ENCODE data around the gene WDR90. TPM values are rescaled to one million over a fixed set of nuclear protein-coding genes. Genes with fewer than 3 reads are reported as not detected.

WDR90 gene
- total RNA-seq, 4 donors from 2014 or later = 11.1 to 32.1 (median 18.9) TPM

- WGBS, 2 donors = 91 to 93% methylated on average over 47 to 51 of the region's 52 CpGs
- TF ChIP-seq CTCF (IDR thresholded peaks at IDR 0.05) (no peak), POLR2A (IDR thresholded peaks at IDR 0.05) (no peak)
- intact Hi-C loops (cut with DNase I; ENCODE audit: low total_unique reads) = no loop called here
- no peak for DNase-seq (ENCODE audit: low spot score in 2 of 2)
- no peak overlapping the region for H3K4me3 ChIP-seq (ENCODE audit: low read depth, poor library complexity, severe bottlenecking)
Observed at GRCh38 chr16:670485-671352, 21.6 kb downstream of the WDR90 start.

DNA sequence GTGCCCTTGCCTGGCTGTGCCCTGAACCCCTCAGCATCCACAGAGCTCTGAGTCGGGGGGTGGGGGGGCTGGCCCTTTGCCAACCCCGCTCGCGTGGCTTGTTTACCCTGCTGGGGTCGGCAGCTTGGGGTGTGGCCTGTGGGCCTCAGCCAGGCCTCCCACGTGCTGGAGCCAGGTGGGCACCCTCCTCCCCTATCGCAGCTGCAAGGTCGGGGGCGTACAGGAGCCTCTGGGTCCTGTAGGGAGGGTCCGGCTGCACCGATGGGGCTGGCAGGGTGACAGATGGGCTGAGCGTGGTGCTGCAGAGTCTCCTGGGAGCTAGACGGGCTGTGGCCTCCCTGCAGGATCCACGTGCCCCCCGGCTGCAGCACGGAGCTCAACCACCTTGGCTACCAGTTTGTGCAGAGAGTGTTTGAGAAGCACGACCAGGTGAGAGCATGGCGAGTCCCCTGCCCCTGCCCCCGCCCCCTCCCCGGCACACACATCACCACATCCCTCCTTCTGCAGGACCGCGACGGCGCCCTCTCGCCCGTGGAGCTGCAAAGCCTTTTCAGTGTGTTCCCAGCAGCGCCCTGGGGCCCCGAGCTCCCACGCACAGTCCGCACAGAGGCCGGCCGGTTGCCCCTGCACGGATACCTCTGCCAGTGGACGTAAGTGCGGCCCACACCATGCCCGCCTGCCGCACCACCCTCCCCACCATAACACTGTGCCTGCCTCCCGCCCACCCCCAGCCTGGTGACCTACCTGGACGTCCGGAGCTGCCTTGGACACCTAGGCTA lies 22.4 kb downstream of the WDR90 start:
- H3K4me3 ChIP-seq (ENCODE audit: low read depth, poor library complexity, severe bottlenecking) = no peak overlapping the region
- no peak for DNase-seq (ENCODE audit: low spot score in 2 of 2)
- intact Hi-C loops (cut with DNase I; ENCODE audit: low total_unique reads) = no loop called here
- TF ChIP-seq CTCF (IDR thresholded peaks at IDR 0.05) (no peak), POLR2A (IDR thresholded peaks at IDR 0.05) (no peak)
- WGBS, 2 donors = 84 to 93% methylated on average over 24 to 33 of the region's 40 CpGs

DNA sequence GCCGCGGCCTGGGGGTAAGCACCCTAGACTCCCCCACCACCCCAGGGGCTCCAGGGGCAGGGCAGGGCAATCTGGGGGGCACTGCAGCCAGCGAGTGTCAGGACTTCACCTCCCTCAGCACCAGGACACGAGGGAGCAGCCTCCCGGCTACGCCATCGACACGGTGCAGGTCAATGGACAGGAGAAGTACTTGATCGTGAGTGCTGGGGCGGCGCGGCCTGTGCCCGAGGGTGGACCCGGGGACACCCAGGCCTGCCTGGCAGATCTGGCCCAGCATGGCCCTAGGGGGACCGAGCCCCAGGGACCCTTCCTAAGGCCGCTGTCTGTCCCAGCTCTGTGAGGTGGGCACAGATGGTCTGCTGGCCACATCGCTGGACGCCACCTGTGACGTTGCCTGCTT lies 23.2 kb downstream of the WDR90 start:
- no peak for DNase-seq (ENCODE audit: low spot score in 2 of 2)
- H3K4me3 ChIP-seq (ENCODE audit: low read depth, poor library complexity, severe bottlenecking) = no peak overlapping the region
- TF ChIP-seq POLR2A (IDR thresholded peaks at IDR 0.05) (no peak), CTCF (IDR thresholded peaks at IDR 0.05) (no peak)
- 93% methylated on average over 15 to 17 of the region's 19 CpGs for WGBS, 2 donors
- intact Hi-C loops (cut with DNase I; ENCODE audit: low total_unique reads) = no loop called here

DNA sequence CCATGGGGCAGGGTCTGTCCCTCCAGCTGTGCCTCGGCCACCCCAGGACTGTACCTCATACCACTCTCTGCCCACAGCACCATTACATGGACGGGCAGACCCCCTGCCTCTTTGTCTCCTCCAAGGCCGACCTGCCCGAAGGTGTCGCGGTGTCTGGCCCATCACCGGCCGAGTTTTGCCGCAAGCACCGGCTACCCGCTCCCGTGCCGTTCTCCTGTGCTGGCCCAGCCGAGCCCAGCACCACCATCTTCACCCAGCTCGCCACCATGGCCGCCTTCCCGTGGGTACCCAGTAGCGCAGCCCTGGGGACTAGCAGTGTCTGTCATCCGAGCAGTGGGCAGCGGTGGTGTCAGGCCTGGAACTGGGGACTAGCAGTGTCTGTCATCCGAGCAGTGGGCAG lies 23.7 kb downstream of the WDR90 start:
- TF ChIP-seq POLR2A (IDR thresholded peaks at IDR 0.05) (no peak), CTCF (IDR thresholded peaks at IDR 0.05) (no peak)
- intact Hi-C loops (cut with DNase I; ENCODE audit: low total_unique reads) = no loop called here
- DNase-seq (ENCODE audit: low spot score in 2 of 2) = no peak
- H3K4me3 ChIP-seq (ENCODE audit: low read depth, poor library complexity, severe bottlenecking) = no peak overlapping the region
- WGBS, 2 donors = 93% methylated on average over 18 to 21 of the region's 21 CpGs

- DNase-seq (ENCODE audit: low spot score in 2 of 2) = no peak
- intact Hi-C loops (cut with DNase I; ENCODE audit: low total_unique reads) = no loop called here
- no peak for TF ChIP-seq CTCF (IDR thresholded peaks at IDR 0.05)
- no peak for TF ChIP-seq POLR2A (IDR thresholded peaks at IDR 0.05)
- WGBS, 2 donors = 86 to 89% methylated on average over 18 of the region's 18 CpGs
- H3K4me3 ChIP-seq (ENCODE audit: low read depth, poor library complexity, severe bottlenecking) = no peak overlapping the region
Observed at GRCh38 chr16:673399-673991, 24.3 kb downstream of the WDR90 start.
